IMR-90 (cell line): ENCODE data around the gene IQCM. TPM values are rescaled to one million over a fixed set of nuclear protein-coding genes. Genes with fewer than 3 reads are reported as not detected.

Experiments
- ATAC-seq: fragments of 200-7000 bp; cut with Tn5 transposase; 2 replicates; pipeline ENCODE4 v1.9.1; 2020; ENCODE audit warnings: low read depth, mild to moderate bottlenecking, moderate library complexity
- BruUV-seq: library from RNA; stranded (reverse); fragments of 400-500 nt; replicated peaks from 2 replicates; lab custom pipeline; 2021; lab: Mats Ljungman, UMichigan
- CTCF ChIA-PET: fragments of 300-600 bp; formaldehyde crosslinking; extraction: SDS; loops from one replicate; lab custom pipeline; 2021; ENCODE audit warnings: antibody characterized with exemption; lab: Yijun Ruan, JAX
- POLR2A ChIA-PET: fragments of 300-600 bp; sonication (Branson Sonifier 250); formaldehyde crosslinking; loops from one replicate; lab custom pipeline; 2022; ENCODE audit warnings: antibody characterized with exemption; ENCODE audit not compliant: unreplicated experiment; lab: Charles Lee
- DNase-seq: peaks from one replicate; pipeline ENCODE4 v3.0.0; 2013
- H2AFZ ChIP-seq: replicated peaks from 2 replicates; pipeline ENCODE3; 2013; ENCODE audit warnings: low read length, mild to moderate bottlenecking; ENCODE audit not compliant: poor library complexity
- H2AK5ac ChIP-seq: 2 replicates; pipeline ENCODE4 v1.6.1; 2013; ENCODE audit warnings: low read depth, low read length, inconsistent platforms
- H2AK9ac ChIP-seq: replicated peaks from 2 replicates; pipeline ENCODE3; 2013; ENCODE audit warnings: mild to moderate bottlenecking, low read depth, low read length, moderate library complexity; ENCODE audit not compliant: poor library complexity
- H2BK120ac ChIP-seq: 2 replicates; pipeline ENCODE4 v1.6.1; 2013; ENCODE audit warnings: low read depth, low read length, inconsistent platforms
- H2BK15ac ChIP-seq: 3 replicates; pipeline ENCODE4 v1.6.1; 2013; ENCODE audit warnings: low read depth, low read length, inconsistent platforms
- H2BK20ac ChIP-seq: 2 replicates; pipeline ENCODE4 v1.6.1; 2013; ENCODE audit warnings: low read depth, mild to moderate bottlenecking, inconsistent platforms, low read length, moderate library complexity
- H2BK5ac ChIP-seq: 2 replicates; pipeline ENCODE4 v1.6.1; 2013; ENCODE audit warnings: mild to moderate bottlenecking, low read depth, low read length, inconsistent platforms; ENCODE audit not compliant: poor library complexity, severe bottlenecking
- H3K14ac ChIP-seq: replicated peaks from 2 replicates; pipeline ENCODE4 v1.6.1; 2013; ENCODE audit warnings: low read depth, low read length, inconsistent platforms
- H3K18ac ChIP-seq: 2 replicates; pipeline ENCODE4 v1.6.1; 2013; ENCODE audit warnings: low read depth, low read length, control low read depth
- H3K23ac ChIP-seq: 2 replicates; pipeline ENCODE4 v1.6.1; 2013; ENCODE audit warnings: low read depth, low read length, inconsistent platforms
- H3K27ac ChIP-seq: 2 replicates; pipeline ENCODE4 v1.5.1; 2013; ENCODE audit warnings: mild to moderate bottlenecking, control low read depth, low read length; ENCODE audit not compliant: insufficient read depth
- H3K27me3 ChIP-seq: 2 replicates; pipeline ENCODE4 v1.6.1; 2013; ENCODE audit warnings: low read length; ENCODE audit not compliant: control insufficient read depth, insufficient read depth
- H3K36me3 ChIP-seq: 2 replicates; pipeline ENCODE4 v1.6.1; 2013; ENCODE audit warnings: low read length, mixed read lengths; ENCODE audit not compliant: control insufficient read depth, insufficient read depth
- H3K4ac ChIP-seq: 2 replicates; pipeline ENCODE4 v1.6.1; 2013; ENCODE audit warnings: low read depth, low read length, inconsistent platforms
- H3K4me1 ChIP-seq: 2 replicates; pipeline ENCODE4 v1.6.1; 2013; ENCODE audit warnings: low read length, mixed read lengths; ENCODE audit not compliant: control insufficient read depth, insufficient read depth
- H3K4me2 ChIP-seq: 2 replicates; pipeline ENCODE4 v1.6.1; 2013; ENCODE audit warnings: low read depth, mild to moderate bottlenecking, control low read depth, low read length, moderate library complexity
- H3K4me3 ChIP-seq: 2 replicates; pipeline ENCODE4 v1.5.1; 2013; ENCODE audit warnings: low read depth, mild to moderate bottlenecking, control low read depth, low read length, moderate library complexity; ENCODE audit not compliant: insufficient read depth
- H3K56ac ChIP-seq: 2 replicates; pipeline ENCODE4 v1.6.1; 2013; ENCODE audit warnings: low read length, inconsistent platforms; ENCODE audit not compliant: insufficient read depth; ENCODE audit errors: extremely low read depth
- H3K79me1 ChIP-seq, 2 experiments: 2 replicates each; pipeline ENCODE4 v1.6.1; 2013; ENCODE audit warnings: low read length in 2 of 2, inconsistent platforms in 1 of 2, low read depth in 1 of 2
- H3K9ac ChIP-seq: 2 replicates; pipeline ENCODE4 v1.6.1; 2013; ENCODE audit warnings: low read depth, low read length, control low read depth
- H3K9me1 ChIP-seq: 2 replicates; pipeline ENCODE4 v1.6.1; 2013; ENCODE audit warnings: low read length, inconsistent platforms; ENCODE audit not compliant: insufficient read depth
- H3K9me3 ChIP-seq: 2 replicates; pipeline ENCODE4 v1.6.1; 2013; ENCODE audit warnings: low read length; ENCODE audit not compliant: control insufficient read depth, insufficient read depth
- H4K20me1 ChIP-seq: 2 replicates; pipeline ENCODE4 v1.6.1; 2013; ENCODE audit warnings: low read length, inconsistent platforms; ENCODE audit not compliant: insufficient read depth
- H4K5ac ChIP-seq: 2 replicates; pipeline ENCODE4 v1.6.1; 2013; ENCODE audit warnings: mild to moderate bottlenecking, low read depth, low read length, control low read depth
- H4K8ac ChIP-seq, 2 experiments: 2 replicates each; pipeline ENCODE4 v1.6.1; 2013; ENCODE audit warnings: low read depth in 2 of 2, low read length in 2 of 2, control low read depth in 1 of 2, inconsistent platforms in 1 of 2
- H4K91ac ChIP-seq: 2 replicates; pipeline ENCODE4 v1.6.1; 2013; ENCODE audit warnings: low read depth, low read length, inconsistent platforms; ENCODE audit not compliant: insufficient read depth
- BHLHE40 ChIP-seq: fragments of 150-350 bp; IDR thresholded peaks from 2 replicates; pipeline ENCODE4 v1.6.1; 2016; ENCODE audit warnings: mild to moderate bottlenecking, low read depth, low read length
- CEBPB ChIP-seq: IDR thresholded peaks from 2 replicates; pipeline ENCODE4 v1.6.1; 2012; ENCODE audit warnings: low read depth, low read length, improper control_type of control experiment
- CHD1 ChIP-seq: IDR thresholded peaks from 2 replicates; pipeline ENCODE4 v1.6.1; 2012; ENCODE audit warnings: low read depth, low read length, improper control_type of control experiment
- FOS ChIP-seq: fragments of 150-350 bp; IDR thresholded peaks from 2 replicates; pipeline ENCODE4 v1.6.1; 2016; ENCODE audit warnings: low read depth, low read length
- MAZ ChIP-seq: IDR thresholded peaks from 2 replicates; pipeline ENCODE4 v1.6.1; 2012; ENCODE audit warnings: low read depth, mild to moderate bottlenecking, low read length, improper control_type of control experiment, moderate library complexity, borderline replicate concordance
- MXI1 ChIP-seq: IDR thresholded peaks from 2 replicates; pipeline ENCODE4 v1.6.1; 2012; ENCODE audit warnings: low read depth, mild to moderate bottlenecking, low read length, moderate library complexity, borderline replicate concordance
- POLR2A ChIP-seq: IDR thresholded peaks from 2 replicates; pipeline ENCODE4 v1.6.1; 2012; ENCODE audit warnings: mild to moderate bottlenecking, low read depth, low read length
- dilution Hi-C: fragments of 300-500 bp; cut with HindIII; formaldehyde crosslinking; loops from one replicate; pipeline ENCODE4 v1.14.3; 2018; ENCODE audit warnings: low sequenced_read_pairs; ENCODE audit not compliant: unreplicated experiment
- in situ Hi-C: fragments of 300-500 bp; cut with MboI; formaldehyde crosslinking; loops from 3 replicates; pipeline ENCODE4 v1.14.3; 2019; ENCODE audit warnings: low sequenced_read_pairs, inconsistent platforms, mixed read lengths
- intact Hi-C: fragments of 100-400 bp; cut with micrococcal nuclease; formaldehyde crosslinking; loops from 2 replicates; pipeline ENCODE4 v1.10.0; 2022
- polyA plus RNA-seq, 3 experiments: library from polyadenylated mRNA; depleted of rRNA; stranded (reverse); fragments of >200 nt; gene quantifications; 2 replicates each; pipeline ENCODE4 v1.2.3, GENCODE V29; 2012; ENCODE audit warnings: low replicate concordance in 1 of 3
- total RNA-seq: library from RNA; depleted of rRNA; stranded (reverse); fragments of >200 nt; gene quantifications from 2 replicates; pipeline ENCODE4 v1.2.3, GENCODE V29; 2012
- TF ChIP-seq, protein P1 (sequence below): fragments of 150-350 bp; IDR thresholded peaks from 2 replicates; pipeline ENCODE4 v1.6.1; 2017; ENCODE audit warnings: mild to moderate bottlenecking, antibody characterized with exemption, low read length, low read depth
- TF ChIP-seq, protein P2 (sequence below): conservative IDR thresholded peaks from 2 replicates; pipeline ENCODE4 v1.5.1; 2012; ENCODE audit warnings: mild to moderate bottlenecking, low read depth, low read length, improper control_type of control experiment

IQCM gene
- total and polyA plus RNA-seq, 2 of the 4 experiments (the other 2 are of a cell fraction), result not detected

DNA sequence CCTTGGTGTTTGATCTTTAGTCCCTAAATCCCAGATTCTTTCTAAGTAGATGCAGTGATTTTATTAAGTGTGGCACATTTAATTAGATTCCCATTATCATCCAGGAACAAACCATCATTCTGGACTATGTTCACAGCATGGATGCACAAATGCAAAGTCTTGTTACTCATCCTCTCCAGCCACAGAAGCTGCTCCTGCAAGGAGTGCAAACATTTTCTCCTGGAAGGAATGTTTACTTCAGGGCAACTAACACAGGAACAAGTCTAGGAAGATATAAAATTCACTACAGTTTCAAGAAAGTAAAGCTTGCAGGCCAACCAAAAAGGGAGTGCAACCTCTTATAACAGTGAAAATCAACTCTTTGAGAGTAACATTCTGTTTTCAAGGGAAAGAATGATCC is 106.0 kb downstream of the IQCM start:
- in situ Hi-C loops (no loop called here), dilution Hi-C loops (no loop called here), intact Hi-C loops (no loop called here)
- H2AK5ac ChIP-seq, result no peak overlapping the region
- H4K20me1 ChIP-seq, result no peaks in the 10 kb centered on the region
- H3K9ac ChIP-seq, result no peak overlapping the region
- no peak overlapping the region for H4K5ac ChIP-seq
- H3K9me1 ChIP-seq, result no peaks in the 10 kb centered on the region
- no peaks in the 10 kb centered on the region for H3K79me1 ChIP-seq
- 0 out of 2 replicates have a peak, but pooled peaks cover 2% of the 10 kb centered on the region for H3K4me1 ChIP-seq
- H2BK20ac ChIP-seq, result no peak overlapping the region
- H3K18ac ChIP-seq, result no peak overlapping the region
- no peak overlapping the region for H4K8ac ChIP-seq
- H2AK9ac ChIP-seq, result no peak overlapping the region
- DNase-seq (peak; percentile 61), ATAC-seq (peak; percentile 75)
- H4K91ac ChIP-seq, result no peak overlapping the region
- no peak overlapping the region for H2BK15ac ChIP-seq
- no peak overlapping the region for H2AFZ ChIP-seq
- no peak overlapping the region for H3K14ac ChIP-seq
- H3K36me3 ChIP-seq, result no peaks in the 10 kb centered on the region
- no peak overlapping the region for H3K4me2 ChIP-seq
- no peak overlapping the region for H3K56ac ChIP-seq
- H3K27me3 ChIP-seq, result no peaks in the 10 kb centered on the region
- no peak overlapping the region for H3K4ac ChIP-seq
- CTCF ChIA-PET, result no interaction called here
- H2BK120ac ChIP-seq, result no peak overlapping the region
- H3K9me3 ChIP-seq, result no peaks in the 10 kb centered on the region
- TF ChIP-seq CEBPB, result no peak
- TF ChIP-seq, protein P1, sequence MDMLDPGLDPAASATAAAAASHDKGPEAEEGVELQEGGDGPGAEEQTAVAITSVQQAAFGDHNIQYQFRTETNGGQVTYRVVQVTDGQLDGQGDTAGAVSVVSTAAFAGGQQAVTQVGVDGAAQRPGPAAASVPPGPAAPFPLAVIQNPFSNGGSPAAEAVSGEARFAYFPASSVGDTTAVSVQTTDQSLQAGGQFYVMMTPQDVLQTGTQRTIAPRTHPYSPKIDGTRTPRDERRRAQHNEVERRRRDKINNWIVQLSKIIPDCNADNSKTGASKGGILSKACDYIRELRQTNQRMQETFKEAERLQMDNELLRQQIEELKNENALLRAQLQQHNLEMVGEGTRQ, result no peak
- no peak for TF ChIP-seq FOS
- no peak for TF ChIP-seq MAZ
- no peak for TF ChIP-seq POLR2A
- TF ChIP-seq BHLHE40, result no peak
- no peak for TF ChIP-seq MXI1
- TF ChIP-seq, protein P2, sequence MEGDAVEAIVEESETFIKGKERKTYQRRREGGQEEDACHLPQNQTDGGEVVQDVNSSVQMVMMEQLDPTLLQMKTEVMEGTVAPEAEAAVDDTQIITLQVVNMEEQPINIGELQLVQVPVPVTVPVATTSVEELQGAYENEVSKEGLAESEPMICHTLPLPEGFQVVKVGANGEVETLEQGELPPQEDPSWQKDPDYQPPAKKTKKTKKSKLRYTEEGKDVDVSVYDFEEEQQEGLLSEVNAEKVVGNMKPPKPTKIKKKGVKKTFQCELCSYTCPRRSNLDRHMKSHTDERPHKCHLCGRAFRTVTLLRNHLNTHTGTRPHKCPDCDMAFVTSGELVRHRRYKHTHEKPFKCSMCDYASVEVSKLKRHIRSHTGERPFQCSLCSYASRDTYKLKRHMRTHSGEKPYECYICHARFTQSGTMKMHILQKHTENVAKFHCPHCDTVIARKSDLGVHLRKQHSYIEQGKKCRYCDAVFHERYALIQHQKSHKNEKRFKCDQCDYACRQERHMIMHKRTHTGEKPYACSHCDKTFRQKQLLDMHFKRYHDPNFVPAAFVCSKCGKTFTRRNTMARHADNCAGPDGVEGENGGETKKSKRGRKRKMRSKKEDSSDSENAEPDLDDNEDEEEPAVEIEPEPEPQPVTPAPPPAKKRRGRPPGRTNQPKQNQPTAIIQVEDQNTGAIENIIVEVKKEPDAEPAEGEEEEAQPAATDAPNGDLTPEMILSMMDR, result no peak
- no peak for TF ChIP-seq CHD1
- H3K27ac ChIP-seq, result no peak overlapping the region
- H3K23ac ChIP-seq, result no peak overlapping the region
- POLR2A ChIA-PET, result no interaction called here
- H3K4me3 ChIP-seq, result no peak overlapping the region
- BruUV-seq, result no TSS peak
- H2BK5ac ChIP-seq, result no peak overlapping the region
